Parathyroid adenoma (tissue), 2 donors: ENCODE data around the gene FAM83F.

ENCODE experiments used
- H2AFZ ChIP-seq: fragments of 300-600 bp; sonication (generic); one replicate; pipeline ENCODE4 v1.7.0; 2017; ENCODE audit warnings: antibody characterized with exemption, mild to moderate bottlenecking
- H3K27ac ChIP-seq: fragments of 300-600 bp; sonication (generic); one replicate; pipeline ENCODE4 v1.7.0; 2017
- H3K27me3 ChIP-seq: fragments of 300-600 bp; sonication (generic); one replicate; pipeline ENCODE4 v1.7.0; 2017; ENCODE audit warnings: low read length; ENCODE audit not compliant: control insufficient read depth, insufficient read depth
- H3K36me3 ChIP-seq: fragments of 300-600 bp; sonication (generic); one replicate; pipeline ENCODE4 v1.7.0; 2017; ENCODE audit warnings: low read length; ENCODE audit not compliant: control insufficient read depth, insufficient read depth
- H3K4me1 ChIP-seq: fragments of 300-600 bp; sonication (generic); one replicate; pipeline ENCODE4 v1.7.0; 2017; ENCODE audit warnings: control low read depth
- H3K4me2 ChIP-seq: fragments of 300-600 bp; sonication (generic); one replicate; pipeline ENCODE4 v1.7.0; 2017; ENCODE audit warnings: low read length
- H3K4me3 ChIP-seq: fragments of 300-600 bp; sonication (generic); one replicate; pipeline ENCODE4 v1.7.0; 2017; ENCODE audit warnings: low read depth, low read length
- H3K79me2 ChIP-seq: fragments of 300-600 bp; sonication (generic); one replicate; pipeline ENCODE4 v1.7.0; 2017; ENCODE audit warnings: control low read depth
- H3K9ac ChIP-seq: fragments of 300-600 bp; sonication (generic); one replicate; pipeline ENCODE4 v1.7.0; 2017; ENCODE audit warnings: mild to moderate bottlenecking
- H3K9me3 ChIP-seq: fragments of 300-600 bp; sonication (generic); one replicate; pipeline ENCODE4 v1.7.0; 2017; ENCODE audit warnings: low read length; ENCODE audit not compliant: control insufficient read depth
- CTCF ChIP-seq: fragments of 300-600 bp; sonication (generic); IDR thresholded peaks from one replicate; pipeline ENCODE4 v1.7.0; 2017; ENCODE audit warnings: antibody characterized with exemption, mild to moderate bottlenecking
- donor health status: primary hyperparathyroidism.

FAM83F gene

GRCh38 chr22:40006641-40007040 is 11.9 kb downstream of the FAM83F start:
- Histone ChIP-seq H3K4me1 (peaks cover 3% of the 10 kb centered on the region), H3K9ac (no peak overlapping the region), H3K9me3 (no peaks in the 10 kb centered on the region), H3K27me3 (no peaks in the 10 kb centered on the region), H2AFZ (no peak overlapping the region), H3K79me2 (no peaks in the 10 kb centered on the region), H3K4me2 (peak overlapping the region; percentile 34), H3K27ac (no peak overlapping the region), H3K4me3 (no peak overlapping the region), H3K36me3 (no peaks in the 10 kb centered on the region)
- TF ChIP-seq CTCF: no peak

GRCh38 chr22:40007853-40008710 is 13.3 kb downstream of the FAM83F start:
- H3K27me3 ChIP-seq: no peaks in the 10 kb centered on the region
- H3K9me3 ChIP-seq: no peaks in the 10 kb centered on the region
- H3K4me3 ChIP-seq: no peak overlapping the region
- H3K36me3 ChIP-seq: no peaks in the 10 kb centered on the region
- no peak overlapping the region for H2AFZ ChIP-seq
- H3K79me2 ChIP-seq: no peaks in the 10 kb centered on the region
- H3K4me1 ChIP-seq: peaks cover 3% of the 10 kb centered on the region
- H3K9ac ChIP-seq: no peak overlapping the region
- H3K27ac ChIP-seq: no peak overlapping the region
- no peak for TF ChIP-seq CTCF
- H3K4me2 ChIP-seq: no peak overlapping the region

GRCh38 chr22:40008726-40009291 is 14.1 kb downstream of the FAM83F start:
- TF ChIP-seq CTCF: no peak
- H3K9ac ChIP-seq: no peak overlapping the region
- peaks cover 3% of the 10 kb centered on the region for H3K4me1 ChIP-seq
- H3K4me2 ChIP-seq: no peak overlapping the region
- no peaks in the 10 kb centered on the region for H3K27me3 ChIP-seq
- no peaks in the 10 kb centered on the region for H3K9me3 ChIP-seq
- no peak overlapping the region for H2AFZ ChIP-seq
- no peak overlapping the region for H3K27ac ChIP-seq
- H3K36me3 ChIP-seq: no peaks in the 10 kb centered on the region
- H3K4me3 ChIP-seq: no peak overlapping the region
- no peaks in the 10 kb centered on the region for H3K79me2 ChIP-seq

GRCh38 chr22:40009292-40009774 is 14.6 kb downstream of the FAM83F start:
- no peaks in the 10 kb centered on the region for H3K36me3 ChIP-seq
- H3K79me2 ChIP-seq: no peaks in the 10 kb centered on the region
- no peak overlapping the region for H2AFZ ChIP-seq
- peaks cover 3% of the 10 kb centered on the region for H3K4me1 ChIP-seq
- no peak overlapping the region for H3K4me3 ChIP-seq
- H3K4me2 ChIP-seq: no peak overlapping the region
- H3K27me3 ChIP-seq: no peaks in the 10 kb centered on the region
- no peak overlapping the region for H3K27ac ChIP-seq
- no peak for TF ChIP-seq CTCF
- H3K9ac ChIP-seq: no peak overlapping the region
- no peaks in the 10 kb centered on the region for H3K9me3 ChIP-seq
